Measurements from ENCODE around the gene ELP4.
A peak's percentile ranks its signal among the peaks of the same experiment; 100 is the strongest.

ELP4 gene

GRCh38 chr11:31823644-31824331 is 314.2 kb downstream of the ELP4 start:
- DNase-seq (ENCODE audit: low spot score): no peak

- no peak for DNase-seq (ENCODE audit: low spot score)
These were observed 314.8 kb downstream of the ELP4 start for GRCh38 chr11:31824332-31824878.

GRCh38 chr11:31824879-31825837 is 315.6 kb downstream of the ELP4 start:
- peak; percentile 66 for DNase-seq (ENCODE audit: low spot score)

- DNase-seq (ENCODE audit: low spot score): no peak
These were observed 316.4 kb downstream of the ELP4 start for GRCh38 chr11:31825838-31826484.

GRCh38 chr11:31826536-31827438 is 317.2 kb downstream of the ELP4 start:
- no peak for DNase-seq (ENCODE audit: low spot score)

- DNase-seq (ENCODE audit: low spot score): no peak
These were observed 318.1 kb downstream of the ELP4 start for GRCh38 chr11:31827455-31828206.

- DNase-seq (ENCODE audit: low spot score): no peak
These were observed 318.6 kb downstream of the ELP4 start for GRCh38 chr11:31828217-31828616.

- DNase-seq (ENCODE audit: low spot score): no peak
These were observed 320.8 kb downstream of the ELP4 start for GRCh38 chr11:31830406-31830805.

GRCh38 chr11:31834237-31834636 is 324.7 kb downstream of the ELP4 start:
- DNase-seq (ENCODE audit: low spot score): no peak

Data from left forelimb (tissue), 1 donor.